HFFc6 (cell line): ENCODE results near the gene AUTS2. TPM values are rescaled to one million over a fixed set of nuclear protein-coding genes. Genes with fewer than 3 reads are reported as not detected.

Source experiments
- DNase-seq: peaks from one replicate; pipeline ENCODE4 v3.0.0-alpha.2; 2018
- H3K27ac Mint-ChIP-seq: 2 replicates; pipeline ENCODE4 v1.8.0; 2020; ENCODE audit warnings: mild to moderate bottlenecking, mixed read lengths
- H3K27me3 Mint-ChIP-seq: 2 replicates; pipeline ENCODE4 v1.8.0; 2021; ENCODE audit warnings: mild to moderate bottlenecking, moderate library complexity, mixed read lengths; ENCODE audit not compliant: insufficient read depth
- H3K36me3 Mint-ChIP-seq: 2 replicates; pipeline ENCODE4 v1.8.0; 2021; ENCODE audit warnings: low read depth, mixed read lengths
- H3K4me1 Mint-ChIP-seq: 2 replicates; pipeline ENCODE4 v1.8.0; 2020; ENCODE audit warnings: low read depth, mixed read lengths
- H3K4me3 Mint-ChIP-seq: 2 replicates; pipeline ENCODE4 v1.8.0; 2020; ENCODE audit warnings: mild to moderate bottlenecking, moderate library complexity, mixed read lengths
- H3K9me3 Mint-ChIP-seq: 2 replicates; pipeline ENCODE4 v1.8.0; 2020; ENCODE audit warnings: mild to moderate bottlenecking, mixed read lengths
- CTCF ChIP-seq: fragments of 200-600 bp; sonication (generic); IDR thresholded peaks from 2 replicates; pipeline ENCODE4 v1.5.0; 2021; ENCODE audit warnings: antibody characterized with exemption, mild to moderate bottlenecking
- total RNA-seq, 6 experiments: library from RNA; stranded (reverse); fragmentation: NEBNext Ultra II Directional; extraction: Animal tissue kit (Norgen Biotek cat#: 25700); gene quantifications; 2 replicates in 1 of 6; 3 replicates in 5 of 6; pipeline ENCODE4 v1.2.3, GENCODE V29; 2021

The AUTS2 gene
- total RNA-seq, 6 experiments from 2014 or later: 0.02 to 0.19 (median 0.16) TPM; not detected in 2

GRCh38 chr7:70008466-70008865 lies 410.2 kb downstream of the AUTS2 start:
- H3K36me3 Mint-ChIP-seq: no peaks in the 10 kb centered on the region
- no peak overlapping the region for H3K27ac Mint-ChIP-seq
- H3K4me1 Mint-ChIP-seq: no peaks in the 10 kb centered on the region
- no peaks in the 10 kb centered on the region for H3K27me3 Mint-ChIP-seq
- peaks cover 51% of the 10 kb centered on the region for H3K9me3 Mint-ChIP-seq
- H3K4me3 Mint-ChIP-seq: no peak overlapping the region
- no peak for DNase-seq
- TF ChIP-seq CTCF: no peak

GRCh38 chr7:70014472-70015177 lies 416.4 kb downstream of the AUTS2 start:
- H3K4me3 Mint-ChIP-seq: no peak overlapping the region
- no peak overlapping the region for H3K27ac Mint-ChIP-seq
- H3K27me3 Mint-ChIP-seq: no peaks in the 10 kb centered on the region
- DNase-seq: no peak
- TF ChIP-seq CTCF: no peak
- no peaks in the 10 kb centered on the region for H3K36me3 Mint-ChIP-seq
- no peaks in the 10 kb centered on the region for H3K4me1 Mint-ChIP-seq
- H3K9me3 Mint-ChIP-seq: peaks cover 38% of the 10 kb centered on the region

- Mint-ChIP-seq H3K4me3 (no peak overlapping the region), H3K9me3 (peaks cover 35% of the 10 kb centered on the region), H3K27me3 (no peaks in the 10 kb centered on the region), H3K4me1 (no peaks in the 10 kb centered on the region), H3K36me3 (no peaks in the 10 kb centered on the region), H3K27ac (no peak overlapping the region)
- TF ChIP-seq CTCF: no peak
- no peak for DNase-seq
Observed at GRCh38 chr7:70015353-70015752, 417.1 kb downstream of the AUTS2 start.

GRCh38 chr7:70016044-70016770 lies 417.9 kb downstream of the AUTS2 start:
- H3K27me3 Mint-ChIP-seq: no peaks in the 10 kb centered on the region
- H3K36me3 Mint-ChIP-seq: no peaks in the 10 kb centered on the region
- peaks cover 33% of the 10 kb centered on the region for H3K9me3 Mint-ChIP-seq
- H3K4me1 Mint-ChIP-seq: no peaks in the 10 kb centered on the region
- no peak overlapping the region for H3K4me3 Mint-ChIP-seq
- no peak for TF ChIP-seq CTCF
- DNase-seq: no peak
- no peak overlapping the region for H3K27ac Mint-ChIP-seq

- H3K9me3 Mint-ChIP-seq: peaks cover 33% of the 10 kb centered on the region
- no peaks in the 10 kb centered on the region for H3K4me1 Mint-ChIP-seq
- DNase-seq: no peak
- H3K27me3 Mint-ChIP-seq: no peaks in the 10 kb centered on the region
- no peak overlapping the region for H3K4me3 Mint-ChIP-seq
- no peak overlapping the region for H3K27ac Mint-ChIP-seq
- TF ChIP-seq CTCF: no peak
- H3K36me3 Mint-ChIP-seq: no peaks in the 10 kb centered on the region
Observed at GRCh38 chr7:70017357-70017756, 419.1 kb downstream of the AUTS2 start.
